Uterus (tissue), 2 donors: ENCODE results near the gene CADPS2.

Experiments used
- CTCF ChIP-seq, 4 experiments: fragments of 200-600 bp in 2 of 4; fragments of 450-650 bp in 2 of 4; sonication (generic) in 2 of 4; IDR thresholded peaks; one replicate each; pipeline ENCODE4 v1.5.1; 2016 to 2019; ENCODE audit warnings: antibody characterized with exemption in 4 of 4, mild to moderate bottlenecking in 2 of 4, moderate library complexity in 1 of 4
- POLR2A ChIP-seq, 2 donors: fragments of 450-650 bp; IDR thresholded peaks; one replicate each; pipeline ENCODE4 v1.6.1; 2016; ENCODE audit warnings: antibody characterized with exemption in 2 of 2, mild to moderate bottlenecking in 1 of 2, moderate library complexity in 1 of 2

GRCh38 chr7:122887848-122888247 lies 1.6 kb upstream of the CADPS2 start:
- TF ChIP-seq CTCF (IDR thresholded peaks at IDR 0.05), result no peak
- TF ChIP-seq POLR2A (IDR thresholded peaks at IDR 0.05), result no peak
